ENCODE results near the gene SEPTIN14.
"Not testable (repeated sequence)": the region's sequence is repeated elsewhere in the genome, so short reads cannot be mapped to it uniquely, and the experiment has no call there.

SEPTIN14 gene

GRCh38 chr7:55862652-55863051 lies at the start of gene SEPTIN14:
SEPTIN14 (minus strand) TSS chr7:55862752; CDS start chr7:55861996, 756 bp downstream.
- DNase-seq: not testable (repeated sequence)

GRCh38 chr7:55903985-55904759 lies 41.6 kb upstream of the SEPTIN14 start:
- no peak for DNase-seq

GRCh38 chr7:55901059-55901458 lies 38.5 kb upstream of the SEPTIN14 start:
- DNase-seq: not testable (repeated sequence)

- no peak for DNase-seq
Measured at GRCh38 chr7:55898287-55898686, 35.7 kb upstream of the SEPTIN14 start.

- DNase-seq: no peak
Measured at GRCh38 chr7:55895021-55895420, 32.5 kb upstream of the SEPTIN14 start.

GRCh38 chr7:55893940-55894339 lies 31.4 kb upstream of the SEPTIN14 start:
- DNase-seq: no peak

GRCh38 chr7:55888378-55888777 lies 25.8 kb upstream of the SEPTIN14 start:
- not testable (repeated sequence) for DNase-seq

- no peak for DNase-seq
Measured at GRCh38 chr7:55887821-55888247, 25.3 kb upstream of the SEPTIN14 start.

GRCh38 chr7:55884321-55884720 lies 21.8 kb upstream of the SEPTIN14 start:
- DNase-seq: no peak

GRCh38 chr7:55878691-55879090 lies 16.1 kb upstream of the SEPTIN14 start:
- no peak for DNase-seq

GRCh38 chr7:55877308-55877707 lies 14.8 kb upstream of the SEPTIN14 start:
- no peak for DNase-seq

- no peak for DNase-seq
Measured at GRCh38 chr7:55873765-55874164, 11.2 kb upstream of the SEPTIN14 start.

- no peak for DNase-seq
Measured at GRCh38 chr7:55871932-55872485, 9.5 kb upstream of the SEPTIN14 start.

GRCh38 chr7:55868989-55869388 lies 6.4 kb upstream of the SEPTIN14 start:
- not testable (repeated sequence) for DNase-seq

- not testable (repeated sequence) for DNase-seq
Measured at GRCh38 chr7:55845164-55845563, 17.4 kb downstream of the SEPTIN14 start.

- no peak for DNase-seq
Measured at GRCh38 chr7:55838595-55838994, 24.0 kb downstream of the SEPTIN14 start.

GRCh38 chr7:55827577-55827976 lies 35.0 kb downstream of the SEPTIN14 start:
- DNase-seq: no peak

- no peak for DNase-seq
Measured at GRCh38 chr7:55818686-55819085, 43.9 kb downstream of the SEPTIN14 start.

- not testable (repeated sequence) for DNase-seq
Measured at GRCh38 chr7:55797260-55797659, 65.3 kb downstream of the SEPTIN14 start.

- no peak for DNase-seq
Measured at GRCh38 chr7:55794527-55794926, 68.0 kb downstream of the SEPTIN14 start.

GRCh38 chr7:55792048-55792447 lies 70.5 kb downstream of the SEPTIN14 start:
- DNase-seq: no peak

- DNase-seq: no peak
Measured at GRCh38 chr7:55787796-55788195, 74.8 kb downstream of the SEPTIN14 start.

GRCh38 chr7:55786901-55787300 lies 75.7 kb downstream of the SEPTIN14 start:
- DNase-seq: no peak

GRCh38 chr7:55785444-55785843 lies 77.1 kb downstream of the SEPTIN14 start:
- DNase-seq: not testable (repeated sequence)

- DNase-seq: no peak
Measured at GRCh38 chr7:55784151-55784550, 78.4 kb downstream of the SEPTIN14 start.
